Measurements from ENCODE around the gene PRMT1.
"Not testable (repeated sequence)": the region's sequence is repeated elsewhere in the genome, so short reads cannot be mapped to it uniquely, and the experiment has no call there.

PRMT1 gene

DNA sequence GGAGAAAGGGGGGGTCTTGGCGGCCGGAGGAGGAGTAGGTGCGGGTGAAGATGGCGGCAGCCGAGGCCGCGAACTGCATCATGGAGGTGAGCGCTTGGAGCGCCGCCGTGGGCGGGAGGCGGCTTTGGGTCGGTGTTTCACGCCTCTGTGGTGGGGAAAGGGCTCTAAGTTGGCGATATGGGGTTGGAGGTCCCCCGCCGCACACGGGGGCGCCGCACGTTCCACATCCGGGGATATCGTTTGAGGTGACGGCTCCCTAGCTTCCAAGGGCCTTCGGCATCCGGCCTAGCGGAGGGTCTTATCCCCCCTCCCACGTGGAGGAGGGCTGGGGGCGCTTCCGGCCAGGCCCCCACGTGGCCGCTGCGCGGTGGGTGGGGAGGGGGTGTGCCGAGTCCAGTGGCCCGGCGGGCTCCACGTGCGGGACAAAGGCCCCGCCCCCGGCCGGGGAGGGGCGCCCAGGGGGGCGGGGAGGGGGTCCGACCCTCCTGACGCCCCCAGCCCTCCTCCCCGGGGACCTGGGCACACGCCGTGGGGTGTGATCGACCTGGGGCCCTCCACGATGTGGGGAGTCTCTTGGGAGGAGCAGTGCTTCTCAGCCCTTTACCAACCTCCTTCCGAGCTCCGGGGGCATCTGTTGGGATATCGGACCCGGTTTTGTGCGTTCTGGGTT, at the start of gene PRMT1:
Gene PRMT1 (plus strand): TSS at position 41 of the 670 bp plus-strand sequence. CDS start 10 bp downstream, at position 51.
- H3K4me1 Mint-ChIP-seq (ENCODE audit: low read depth), result peaks cover 21% of the 10 kb centered on the region
- peaks cover 13% of the 10 kb centered on the region for H3K36me3 Mint-ChIP-seq (ENCODE audit: low read depth)
- no peaks in the 10 kb centered on the region for H3K9me3 Mint-ChIP-seq
- peak within 1 kb of the TSS; percentile 99 for H3K4me3 Mint-ChIP-seq
- H3K27me3 Mint-ChIP-seq (ENCODE audit: low read depth), result no peaks in the 10 kb centered on the region
- peak within 1 kb of the TSS; percentile 99 for H3K27ac Mint-ChIP-seq

DNA sequence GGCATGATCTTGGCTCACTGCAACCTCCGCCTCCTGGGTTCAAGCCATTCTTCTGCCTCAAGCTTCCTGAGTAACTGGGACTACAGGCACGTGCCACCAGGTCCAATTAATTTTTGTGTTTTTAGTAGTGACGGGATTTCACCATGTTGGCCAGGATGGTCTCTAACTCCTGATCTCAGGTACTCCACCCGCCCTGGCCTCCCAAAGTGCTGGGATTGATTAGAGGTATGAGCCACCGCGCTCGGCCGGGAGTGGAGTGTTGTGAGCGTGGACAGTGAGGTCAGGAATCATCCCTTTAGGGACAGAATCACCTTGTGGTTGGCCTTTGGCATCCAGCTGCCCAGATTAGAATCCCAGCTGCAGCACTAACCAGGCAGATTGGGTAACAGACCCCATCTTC, 47.4 kb upstream of the PRMT1 start:
- H3K4me3 Mint-ChIP-seq, result no peak overlapping the region
- no peaks in the 10 kb centered on the region for H3K9me3 Mint-ChIP-seq
- H3K4me1 Mint-ChIP-seq (ENCODE audit: low read depth), result no peaks in the 10 kb centered on the region
- H3K36me3 Mint-ChIP-seq (ENCODE audit: low read depth), result peaks cover 6% of the 10 kb centered on the region
- H3K27me3 Mint-ChIP-seq (ENCODE audit: low read depth), result no peaks in the 10 kb centered on the region
- H3K27ac Mint-ChIP-seq, result no peak overlapping the region

DNA sequence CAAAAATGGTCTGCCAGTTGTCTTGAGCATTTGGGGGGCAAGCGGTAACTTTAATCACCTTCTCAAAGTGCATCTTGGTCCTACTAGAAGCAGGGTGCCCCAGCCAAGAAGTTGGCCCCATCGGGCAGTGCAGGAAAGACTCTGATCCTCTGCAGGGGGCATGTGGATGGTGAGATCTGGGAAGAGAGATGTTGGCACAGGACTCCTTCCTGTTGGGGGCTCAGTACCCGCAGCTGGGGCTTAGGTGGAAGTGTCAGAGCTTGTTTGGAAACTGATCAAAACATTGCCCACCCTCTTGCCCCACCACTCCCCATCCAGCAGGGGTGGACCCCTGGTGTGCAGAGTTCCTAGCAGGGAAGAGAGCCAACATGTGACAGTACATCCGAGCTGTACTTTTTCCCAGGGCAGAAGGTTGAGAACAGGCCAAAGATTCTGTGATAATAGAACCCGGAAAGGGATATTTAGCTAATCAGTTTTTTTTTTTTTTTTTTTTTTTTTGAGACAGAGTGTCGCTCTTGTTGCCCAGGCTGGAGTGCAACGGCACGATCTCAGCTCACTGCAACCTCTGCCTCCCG, 46.0 kb upstream of the PRMT1 start:
- H3K4me1 Mint-ChIP-seq (ENCODE audit: low read depth), result peaks cover 3% of the 10 kb centered on the region
- H3K9me3 Mint-ChIP-seq, result no peaks in the 10 kb centered on the region
- no peak overlapping the region for H3K4me3 Mint-ChIP-seq
- H3K27me3 Mint-ChIP-seq (ENCODE audit: low read depth), result no peaks in the 10 kb centered on the region
- no peak overlapping the region for H3K27ac Mint-ChIP-seq
- H3K36me3 Mint-ChIP-seq (ENCODE audit: low read depth), result peaks cover 8% of the 10 kb centered on the region

DNA sequence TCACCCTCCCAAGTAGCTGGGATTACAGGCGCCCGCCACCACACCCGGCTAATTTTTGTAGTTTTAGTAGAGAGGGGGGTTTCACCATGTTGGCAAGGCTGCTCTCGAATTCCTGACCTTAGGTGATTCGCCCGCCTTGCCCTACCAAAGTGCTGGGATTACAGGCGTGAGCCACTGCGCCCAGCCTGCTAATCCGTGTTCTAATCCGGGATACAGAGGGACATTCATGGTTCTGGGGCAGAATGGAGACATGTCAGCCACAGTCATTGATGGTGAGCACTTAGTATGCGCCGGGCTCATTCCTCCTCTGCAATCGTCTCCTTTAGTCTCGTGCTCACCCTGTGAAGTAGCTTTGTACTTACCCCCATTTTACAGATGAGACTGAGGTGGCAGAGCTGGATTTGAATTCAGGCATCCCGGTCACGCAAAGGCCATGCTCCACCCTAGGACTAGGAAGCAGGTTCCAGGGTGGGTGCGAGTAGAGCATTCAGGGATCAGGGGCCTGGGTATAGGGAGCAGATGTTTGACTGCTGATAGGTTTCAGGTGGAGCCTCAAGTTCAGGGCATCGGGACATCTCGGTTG, 45.4 kb upstream of the PRMT1 start:
- Mint-ChIP-seq H3K27me3 (ENCODE audit: low read depth) (no peaks in the 10 kb centered on the region), H3K4me1 (ENCODE audit: low read depth) (peaks cover 3% of the 10 kb centered on the region), H3K4me3 (no peak overlapping the region), H3K27ac (no peak overlapping the region), H3K36me3 (ENCODE audit: low read depth) (peaks cover 8% of the 10 kb centered on the region), H3K9me3 (no peaks in the 10 kb centered on the region)

DNA sequence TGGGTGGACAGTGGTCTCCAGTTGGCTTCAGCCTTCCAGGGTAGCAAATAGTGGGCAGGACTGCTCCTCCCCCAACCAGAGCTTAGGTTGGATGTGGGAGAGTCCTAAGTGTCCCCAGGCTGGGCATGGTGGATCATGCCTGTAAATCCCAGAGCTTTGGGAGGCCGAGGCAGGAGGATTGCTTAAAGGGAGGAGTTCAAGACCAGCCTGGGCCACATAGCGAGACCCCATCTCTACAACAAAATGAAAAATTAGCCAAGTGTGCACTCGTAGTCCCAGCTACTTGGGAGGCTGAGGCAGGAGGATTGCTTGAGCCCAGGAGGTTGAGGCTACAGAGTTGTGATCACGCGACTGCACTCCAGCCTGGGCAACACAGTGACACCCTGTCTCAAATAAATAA, 44.5 kb upstream of the PRMT1 start:
- Mint-ChIP-seq H3K4me1 (ENCODE audit: low read depth) (peaks cover 3% of the 10 kb centered on the region), H3K36me3 (ENCODE audit: low read depth) (peaks cover 7% of the 10 kb centered on the region), H3K9me3 (no peaks in the 10 kb centered on the region), H3K27ac (no peak overlapping the region), H3K4me3 (no peak overlapping the region), H3K27me3 (ENCODE audit: low read depth) (no peaks in the 10 kb centered on the region)

DNA sequence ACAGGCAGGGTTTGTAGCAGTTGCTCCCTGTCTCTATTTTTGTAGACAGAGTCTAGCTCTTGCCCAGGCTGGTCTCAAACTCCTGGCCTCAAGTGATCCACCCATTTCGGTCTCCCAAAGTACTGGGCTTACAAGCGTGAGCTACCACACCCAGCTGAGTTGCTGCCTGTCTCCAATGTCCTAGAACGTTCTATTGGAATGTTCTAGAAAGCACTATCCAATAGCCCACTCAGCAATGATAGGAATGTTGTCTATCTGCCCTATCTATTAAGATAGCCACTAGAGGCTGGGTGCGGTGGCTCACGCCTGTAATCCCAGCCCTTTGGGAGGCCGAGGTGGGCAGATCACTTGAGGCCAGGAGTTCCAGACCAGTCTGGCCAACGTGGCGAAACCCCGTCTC, 43.8 kb upstream of the PRMT1 start:
- H3K27ac Mint-ChIP-seq; H3K4me1 Mint-ChIP-seq (ENCODE audit: low read depth); H3K36me3 Mint-ChIP-seq (ENCODE audit: low read depth); H3K27me3 Mint-ChIP-seq (ENCODE audit: low read depth); H3K9me3 Mint-ChIP-seq; H3K4me3 Mint-ChIP-seq: not testable (repeated sequence)

DNA sequence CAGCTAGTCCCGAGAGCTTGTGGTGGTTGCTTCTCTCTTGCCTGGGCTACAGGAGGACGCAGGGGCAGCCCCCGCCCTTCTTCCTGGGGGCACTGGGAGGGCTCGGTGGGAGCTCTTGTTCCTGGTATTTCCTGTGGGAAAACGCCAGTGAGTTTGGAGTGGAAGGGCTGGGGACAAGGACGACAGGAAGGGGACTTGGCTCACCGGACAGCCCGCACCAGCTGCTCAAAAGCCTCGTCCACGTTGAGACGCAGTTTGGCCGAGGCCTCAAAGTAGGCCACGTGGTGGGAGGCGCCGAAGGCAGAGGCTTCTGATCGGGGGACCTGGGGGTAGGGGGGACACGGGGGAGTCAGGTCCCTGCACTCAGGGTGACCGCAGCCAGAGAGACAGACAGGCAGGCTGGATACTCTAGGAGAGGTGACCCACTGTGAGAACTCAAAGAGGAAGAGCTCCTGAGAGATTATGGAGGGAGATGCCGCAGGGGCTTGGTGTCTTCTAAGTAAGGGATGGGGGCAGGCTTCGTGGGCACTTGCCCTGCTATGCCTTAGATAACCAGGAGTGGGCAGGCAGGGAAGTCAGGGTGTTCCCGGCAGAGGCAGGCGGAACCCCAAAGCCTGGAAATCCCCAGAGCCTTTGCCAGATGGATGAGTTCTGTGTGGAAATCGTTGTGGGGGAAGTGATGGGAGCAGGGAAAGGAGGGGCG, 41.4 kb upstream of the PRMT1 start:
- H3K27ac Mint-ChIP-seq, result no peak overlapping the region
- no peaks in the 10 kb centered on the region for H3K27me3 Mint-ChIP-seq (ENCODE audit: low read depth)
- no peak overlapping the region for H3K4me3 Mint-ChIP-seq
- peaks cover 20% of the 10 kb centered on the region for H3K4me1 Mint-ChIP-seq (ENCODE audit: low read depth)
- H3K36me3 Mint-ChIP-seq (ENCODE audit: low read depth), result peaks cover 2% of the 10 kb centered on the region
- H3K9me3 Mint-ChIP-seq, result no peaks in the 10 kb centered on the region

DNA sequence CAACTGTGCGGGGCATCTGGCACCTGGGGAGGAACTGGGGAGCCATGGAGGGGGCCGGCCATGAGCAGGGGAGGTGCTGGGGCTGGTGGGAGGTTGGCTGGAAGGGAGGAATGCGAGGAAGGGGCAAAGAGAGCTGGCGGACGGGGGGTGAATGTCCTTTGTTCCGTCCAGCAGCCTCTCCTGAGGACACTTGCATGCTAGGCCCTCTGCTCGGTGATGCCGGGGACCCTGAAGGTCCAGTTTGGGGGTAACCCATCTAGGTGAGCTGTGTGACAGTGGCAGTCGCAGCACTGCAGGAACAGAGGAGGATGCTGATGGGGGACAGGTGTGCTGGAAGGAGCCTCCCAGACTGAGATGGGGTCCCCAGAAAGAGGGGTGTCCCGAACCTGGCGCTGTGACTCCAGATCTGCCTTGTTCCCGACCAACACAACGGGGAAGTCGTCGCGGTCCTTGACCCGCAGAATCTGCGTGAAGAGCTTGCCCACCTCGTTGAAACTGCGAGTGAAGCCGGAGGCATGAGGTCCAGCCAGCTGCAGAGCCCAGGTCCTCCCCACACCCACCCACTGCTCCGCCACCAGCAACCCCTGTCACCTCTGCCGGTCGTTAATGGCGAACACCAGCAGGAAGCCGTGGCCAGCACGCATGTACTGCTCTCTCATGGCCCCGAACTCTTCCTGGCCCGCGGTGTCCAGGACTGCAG, 40.7 kb upstream of the PRMT1 start:
- peaks cover 2% of the 10 kb centered on the region for H3K36me3 Mint-ChIP-seq (ENCODE audit: low read depth)
- H3K4me3 Mint-ChIP-seq, result no peak overlapping the region
- no peaks in the 10 kb centered on the region for H3K27me3 Mint-ChIP-seq (ENCODE audit: low read depth)
- peaks cover 24% of the 10 kb centered on the region for H3K4me1 Mint-ChIP-seq (ENCODE audit: low read depth)
- H3K27ac Mint-ChIP-seq, result no peak overlapping the region
- no peaks in the 10 kb centered on the region for H3K9me3 Mint-ChIP-seq

DNA sequence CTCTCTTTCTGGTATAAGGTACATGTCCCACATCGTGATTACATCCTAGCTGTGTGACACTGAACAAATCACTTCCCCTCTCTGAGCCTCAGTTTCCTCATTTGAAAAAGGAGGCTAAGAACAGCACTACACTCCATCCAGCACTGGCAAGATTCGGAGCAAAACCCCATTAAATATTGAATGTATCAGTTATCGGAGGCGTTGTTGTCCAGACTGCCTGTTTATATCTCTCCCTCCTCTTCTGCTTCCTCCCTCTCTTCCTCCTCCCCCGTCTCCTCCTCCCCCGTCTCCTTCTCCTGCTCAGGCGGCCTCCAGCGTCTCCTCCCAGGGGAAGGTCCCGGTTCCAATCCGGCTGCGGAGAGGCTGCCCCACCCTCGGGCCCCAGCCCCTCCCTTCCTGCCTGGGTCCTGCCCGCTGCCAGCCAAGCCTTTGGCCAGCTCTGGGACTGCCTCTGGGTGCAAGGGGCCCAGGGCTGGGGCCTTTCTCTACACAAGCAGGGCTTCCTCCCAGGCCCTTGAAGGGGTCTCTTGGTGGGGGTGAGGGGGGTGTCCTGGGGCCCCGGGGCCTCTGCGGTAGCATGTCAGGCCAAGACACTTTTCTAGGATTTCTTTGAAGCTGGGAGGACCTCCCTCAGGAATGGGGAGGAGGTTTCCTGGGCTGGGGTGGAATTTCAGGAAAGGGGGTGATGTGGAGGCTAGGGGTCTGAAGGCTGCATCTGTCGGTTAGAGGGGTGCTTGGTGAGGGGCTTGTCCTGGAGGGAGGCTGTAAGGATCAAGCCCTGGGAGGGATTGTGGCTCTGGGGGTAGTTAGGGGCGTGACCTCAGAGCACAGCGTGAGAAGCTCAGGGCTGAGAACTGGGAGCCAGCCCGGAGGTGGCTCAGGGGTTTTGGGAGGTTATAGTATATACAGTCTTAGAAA, 39.0 kb upstream of the PRMT1 start:
- peak overlapping the region; percentile 50 for H3K27ac Mint-ChIP-seq
- peak overlapping the region; percentile 72 for H3K4me3 Mint-ChIP-seq
- no peaks in the 10 kb centered on the region for H3K9me3 Mint-ChIP-seq
- peaks cover 36% of the 10 kb centered on the region for H3K4me1 Mint-ChIP-seq (ENCODE audit: low read depth)
- H3K36me3 Mint-ChIP-seq (ENCODE audit: low read depth), result peaks cover 6% of the 10 kb centered on the region
- H3K27me3 Mint-ChIP-seq (ENCODE audit: low read depth), result no peaks in the 10 kb centered on the region

DNA sequence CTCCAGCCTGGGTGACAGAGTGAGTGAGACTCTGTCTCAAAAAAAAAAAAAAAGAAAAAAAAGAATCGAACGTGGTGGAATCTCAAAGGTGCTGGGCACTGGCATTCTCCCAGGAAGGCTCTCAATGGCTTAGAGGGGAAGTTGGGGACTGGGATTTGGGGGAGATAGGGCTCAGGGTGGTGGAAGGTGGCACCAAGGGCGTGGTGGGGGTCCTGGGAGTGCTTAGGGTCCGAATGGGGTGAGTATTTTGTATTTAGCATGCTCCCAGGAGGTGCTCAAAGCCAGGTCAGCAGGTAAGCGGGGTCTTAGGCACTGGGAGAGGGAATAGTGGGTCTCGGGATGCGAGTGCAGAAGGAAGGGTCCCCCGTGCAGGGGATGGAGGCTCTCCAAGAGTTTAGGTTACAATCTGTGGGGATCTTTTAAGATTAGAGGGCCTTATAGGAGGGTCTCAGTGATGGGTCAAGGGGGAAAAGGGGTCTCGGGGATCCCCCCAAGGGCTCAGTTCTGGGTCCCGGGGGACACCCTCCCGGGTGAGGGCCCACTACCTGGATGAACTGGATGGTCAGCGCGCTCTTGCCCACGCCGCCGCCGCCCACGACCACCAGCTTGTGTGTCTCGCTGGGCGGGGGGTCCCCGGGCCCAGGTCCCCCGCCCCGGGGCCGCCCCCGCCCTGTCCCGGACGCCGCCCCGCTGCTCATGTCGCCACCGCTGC, 37.5 kb upstream of the PRMT1 start:
- Mint-ChIP-seq H3K4me3 (peak overlapping the region; percentile 98), H3K4me1 (ENCODE audit: low read depth) (peaks cover 48% of the 10 kb centered on the region), H3K36me3 (ENCODE audit: low read depth) (peaks cover 13% of the 10 kb centered on the region), H3K27me3 (ENCODE audit: low read depth) (no peaks in the 10 kb centered on the region), H3K27ac (peak overlapping the region; percentile 60), H3K9me3 (no peaks in the 10 kb centered on the region)

DNA sequence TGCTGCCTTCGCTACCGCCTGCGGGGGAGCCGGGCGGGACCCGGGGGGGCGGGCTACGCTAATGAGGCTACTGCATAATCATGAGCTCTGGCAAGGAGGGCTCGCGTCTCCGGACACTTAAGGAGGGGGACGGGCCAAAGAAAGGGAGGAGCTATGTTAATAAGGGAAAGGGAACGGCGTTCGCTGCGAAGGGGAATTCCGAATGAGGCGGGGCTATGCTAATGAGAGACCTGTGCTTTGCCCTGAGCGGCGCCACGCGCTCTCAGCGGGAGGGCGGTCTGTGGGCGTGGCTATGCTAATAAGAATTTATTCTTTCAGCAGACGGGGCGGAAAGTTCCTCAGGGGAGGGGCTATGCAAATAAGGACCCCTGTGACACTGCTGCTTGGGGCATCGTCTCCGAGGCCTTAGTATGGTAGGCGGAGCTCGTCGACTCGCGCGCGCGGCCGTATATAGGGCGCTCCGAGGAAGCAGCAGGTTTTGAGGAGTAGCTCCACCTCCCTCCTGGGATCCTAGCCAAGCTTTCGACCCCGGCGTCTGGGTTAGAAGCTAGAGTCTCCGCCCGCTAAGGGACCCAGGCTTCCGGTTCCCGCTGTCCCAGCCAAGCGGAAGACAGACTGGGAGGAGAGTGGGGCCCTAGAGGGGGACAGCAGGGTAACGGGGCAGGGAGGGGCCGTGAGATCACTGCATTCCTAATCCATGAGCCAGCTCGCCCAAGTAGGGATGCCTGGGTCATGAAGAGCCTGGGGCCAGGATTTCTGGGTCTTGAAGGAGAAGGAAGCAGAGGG, 36.8 kb upstream of the PRMT1 start, which contains the start of gene RRAS:
Gene RRAS (minus strand): TSS at position 31 of the 786 bp plus-strand sequence. CDS start 45 bp downstream, outside the sequence.
- Mint-ChIP-seq H3K4me3 (peak within 1 kb of the TSS; percentile 98), H3K27ac (peak within 1 kb of the TSS; percentile 99), H3K36me3 (ENCODE audit: low read depth) (peaks cover 13% of the 10 kb centered on the region), H3K9me3 (no peaks in the 10 kb centered on the region), H3K27me3 (ENCODE audit: low read depth) (no peaks in the 10 kb centered on the region), H3K4me1 (ENCODE audit: low read depth) (peaks cover 48% of the 10 kb centered on the region)

DNA sequence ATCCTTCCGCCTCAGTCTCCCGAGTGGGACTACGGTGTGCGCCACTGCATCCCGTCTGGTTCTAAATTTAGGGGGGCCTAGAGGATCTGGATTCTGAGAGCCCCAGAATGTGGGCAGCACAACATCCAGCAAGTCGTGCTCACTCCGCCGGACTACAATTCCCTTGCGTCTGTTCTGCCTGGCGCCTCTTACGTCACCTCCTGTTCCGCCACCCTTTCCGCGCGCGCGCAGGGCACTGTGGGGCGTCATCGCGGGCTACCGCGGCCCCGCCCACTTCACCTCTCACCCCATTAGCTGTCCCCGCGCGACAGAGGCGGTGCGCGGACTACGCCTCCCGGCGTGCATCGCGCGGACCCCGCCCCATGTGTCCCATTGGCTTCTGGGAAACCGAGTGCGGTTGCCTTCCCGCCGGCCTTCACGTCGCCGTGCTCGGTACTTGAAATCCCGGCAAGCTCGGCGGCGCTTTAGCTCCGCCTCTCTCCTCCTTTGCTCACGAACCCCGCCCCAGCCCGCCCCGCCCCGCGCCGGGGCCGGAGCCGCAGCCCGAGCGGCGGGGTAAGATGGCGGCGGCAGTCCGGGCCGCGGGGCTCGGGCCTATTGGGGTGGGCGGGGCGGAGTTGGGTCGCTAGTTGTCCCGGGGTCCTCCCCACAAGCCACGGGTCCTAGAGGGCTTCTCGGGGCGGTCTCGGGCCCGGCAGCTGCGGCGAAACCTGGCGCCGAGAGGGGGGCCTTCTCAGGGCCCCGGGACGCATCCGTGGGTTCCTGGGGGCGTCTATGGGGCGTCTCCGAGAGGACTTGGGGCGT, 35.2 kb upstream of the PRMT1 start, which contains the start of gene SCAF1:
Gene SCAF1 (plus strand): TSS at position 522 of the 804 bp plus-strand sequence. CDS start 2,818 bp downstream, outside the sequence.
- Mint-ChIP-seq H3K4me1 (ENCODE audit: low read depth) (peaks cover 44% of the 10 kb centered on the region), H3K9me3 (no peaks in the 10 kb centered on the region), H3K36me3 (ENCODE audit: low read depth) (peaks cover 10% of the 10 kb centered on the region), H3K27ac (peak within 1 kb of the TSS; percentile 99), H3K27me3 (ENCODE audit: low read depth) (no peaks in the 10 kb centered on the region), H3K4me3 (peak within 1 kb of the TSS; percentile 98)

Measured in T-helper 1 cell treated with Interleukin-12 subunit alpha and Interleukin-12 subunit beta and Interleukin-4 antibody, amounts not matched to agents 30 μg/mL and 1 μg/mL, for 36 hours (primary cell).